Thymus (tissue), 11 donors: ENCODE measurements around the gene CHL1. TPM values are rescaled to one million over a fixed set of nuclear protein-coding genes. Genes with fewer than 3 reads are reported as not detected.

Experiments used
- DNase-seq, 9 donors: peaks; one replicate each; pipeline ENCODE4 v3.0.0-alpha.2; 2013; ENCODE audit warnings: low spot score in 9 of 9, low read depth in 6 of 9, missing footprints in 1 of 9
- H3K27ac ChIP-seq, 2 donors: one replicate each; pipeline ENCODE4 v1.5.1; 2013; ENCODE audit warnings: control low read depth in 1 of 2, low read depth in 1 of 2, low read length in 1 of 2, mild to moderate bottlenecking in 1 of 2, moderate library complexity in 1 of 2
- H3K27me3 ChIP-seq, 2 donors: one replicate each; pipeline ENCODE4 v1.5.1; 2013; ENCODE audit warnings: low read length in 1 of 2; ENCODE audit not compliant: control insufficient read depth in 2 of 2, insufficient read depth in 1 of 2
- H3K36me3 ChIP-seq, 2 donors: one replicate each; pipeline ENCODE4 v1.5.1; 2013; ENCODE audit warnings: low read length in 1 of 2, mild to moderate bottlenecking in 1 of 2, moderate library complexity in 1 of 2; ENCODE audit not compliant: control insufficient read depth in 2 of 2, insufficient read depth in 2 of 2
- H3K4me1 ChIP-seq, 2 donors: one replicate each; pipeline ENCODE4 v1.5.1; 2013; ENCODE audit warnings: low read length in 2 of 2; ENCODE audit not compliant: control insufficient read depth in 2 of 2, insufficient read depth in 2 of 2
- H3K4me3 ChIP-seq, 2 donors: one replicate each; pipeline ENCODE4 v1.5.1; 2013; ENCODE audit warnings: low read length in 2 of 2, control low read depth in 1 of 2, mild to moderate bottlenecking in 1 of 2
- H3K9me3 ChIP-seq, 2 donors: one replicate each; pipeline ENCODE4 v1.5.1; 2013; ENCODE audit warnings: low read length in 1 of 2, mild to moderate bottlenecking in 1 of 2; ENCODE audit not compliant: control insufficient read depth in 2 of 2, insufficient read depth in 1 of 2
- WGBS: extraction: QIAGEN DNeasy Blood & Tissue Kit; methylation state at CpG from one replicate; pipeline ENCODE4 v1.1.7; 2013; 5-methylcytosine and 5-hydroxymethylcytosine counted together
- polyA plus RNA-seq: library from polyadenylated mRNA; stranded (reverse); fragments of 200-250 nt; gene quantifications from one replicate; pipeline ENCODE4 v1.2.3, GENCODE V29; 2013
- total RNA-seq: library from RNA; stranded (reverse); fragments of 120-200 nt; gene quantifications from one replicate; pipeline ENCODE4 v1.2.4, GENCODE V29; 2013
- donor health status: healthy.

CHL1 gene
- total and polyA plus RNA-seq, 2 donors: 0.66 to 1.5 TPM

- 29% methylated on average over 1 of the region's 1 CpG for WGBS
- no peak overlapping the region for H3K27ac ChIP-seq
- H3K9me3 ChIP-seq: no peaks in the 10 kb centered on the region
- H3K4me3 ChIP-seq: no peak overlapping the region
- H3K27me3 ChIP-seq: no peaks in the 10 kb centered on the region
- DNase-seq: no peak
- no peaks in the 10 kb centered on the region for H3K4me1 ChIP-seq
- H3K36me3 ChIP-seq: no peaks in the 10 kb centered on the region
These were observed 177.9 kb downstream of the CHL1 start for GRCh38 chr3:374459-374858.

- no peaks in the 10 kb centered on the region for H3K36me3 ChIP-seq
- H3K27me3 ChIP-seq: no peaks in the 10 kb centered on the region
- H3K9me3 ChIP-seq: no peaks in the 10 kb centered on the region
- H3K4me3 ChIP-seq: no peak overlapping the region
- no peaks in the 10 kb centered on the region for H3K4me1 ChIP-seq
- no peak overlapping the region for H3K27ac ChIP-seq
- no peak for DNase-seq
- 30% methylated on average over 3 of the region's 3 CpGs for WGBS
These were observed 180.6 kb downstream of the CHL1 start for GRCh38 chr3:377158-377561.

- Histone ChIP-seq H3K27ac (no peak overlapping the region), H3K27me3 (no peaks in the 10 kb centered on the region), H3K9me3 (no peaks in the 10 kb centered on the region), H3K4me3 (no peak overlapping the region), H3K4me1 (no peaks in the 10 kb centered on the region), H3K36me3 (no peaks in the 10 kb centered on the region)
- no peak for DNase-seq
These were observed 184.2 kb downstream of the CHL1 start for GRCh38 chr3:380801-381200.

GRCh38 chr3:385151-385550 lies 188.6 kb downstream of the CHL1 start:
- DNase-seq: no peak
- Histone ChIP-seq H3K27me3 (no peaks in the 10 kb centered on the region), H3K4me3 (no peak overlapping the region), H3K36me3 (no peaks in the 10 kb centered on the region), H3K9me3 (no peaks in the 10 kb centered on the region), H3K27ac (no peak overlapping the region), H3K4me1 (no peaks in the 10 kb centered on the region)

- DNase-seq: no peak
- H3K4me1 ChIP-seq: no peaks in the 10 kb centered on the region
- no peak overlapping the region for H3K27ac ChIP-seq
- H3K4me3 ChIP-seq: no peak overlapping the region
- no peaks in the 10 kb centered on the region for H3K27me3 ChIP-seq
- 80% methylated on average over 4 of the region's 4 CpGs for WGBS
- no peaks in the 10 kb centered on the region for H3K9me3 ChIP-seq
- no peaks in the 10 kb centered on the region for H3K36me3 ChIP-seq
These were observed 198.2 kb downstream of the CHL1 start for GRCh38 chr3:394775-395174.

- no peaks in the 10 kb centered on the region for H3K4me1 ChIP-seq
- no peak overlapping the region for H3K27ac ChIP-seq
- H3K27me3 ChIP-seq: no peaks in the 10 kb centered on the region
- DNase-seq: no peak
- H3K9me3 ChIP-seq: no peaks in the 10 kb centered on the region
- no peak overlapping the region for H3K4me3 ChIP-seq
- no peaks in the 10 kb centered on the region for H3K36me3 ChIP-seq
- 92% methylated on average over 3 of the region's 3 CpGs for WGBS
These were observed 199.7 kb downstream of the CHL1 start for GRCh38 chr3:396293-396692.

GRCh38 chr3:399647-400046 lies 203.1 kb downstream of the CHL1 start:
- Histone ChIP-seq H3K4me1 (no peaks in the 10 kb centered on the region), H3K9me3 (no peaks in the 10 kb centered on the region), H3K27ac (no peak overlapping the region), H3K36me3 (no peaks in the 10 kb centered on the region), H3K27me3 (no peaks in the 10 kb centered on the region), H3K4me3 (no peak overlapping the region)
- 92% methylated on average over 6 of the region's 6 CpGs for WGBS
- no peak for DNase-seq

GRCh38 chr3:403826-404225 lies 207.3 kb downstream of the CHL1 start:
- Histone ChIP-seq H3K36me3 (no peaks in the 10 kb centered on the region), H3K27me3 (no peaks in the 10 kb centered on the region), H3K4me1 (no peaks in the 10 kb centered on the region), H3K4me3 (no peak overlapping the region), H3K9me3 (no peaks in the 10 kb centered on the region), H3K27ac (no peak overlapping the region)
- 86% methylated on average over 4 of the region's 4 CpGs for WGBS
- no peak for DNase-seq

GRCh38 chr3:409011-409410 lies 212.4 kb downstream of the CHL1 start:
- H3K36me3 ChIP-seq: no peaks in the 10 kb centered on the region
- no peak overlapping the region for H3K4me3 ChIP-seq
- no peaks in the 10 kb centered on the region for H3K27me3 ChIP-seq
- H3K27ac ChIP-seq: no peak overlapping the region
- H3K9me3 ChIP-seq: no peaks in the 10 kb centered on the region
- H3K4me1 ChIP-seq: no peaks in the 10 kb centered on the region
- WGBS: 79% methylated on average over 4 of the region's 4 CpGs
- no peak for DNase-seq

- no peaks in the 10 kb centered on the region for H3K27me3 ChIP-seq
- no peak overlapping the region for H3K4me3 ChIP-seq
- no peaks in the 10 kb centered on the region for H3K36me3 ChIP-seq
- DNase-seq: no peak
- H3K9me3 ChIP-seq: no peaks in the 10 kb centered on the region
- 54% methylated on average over 2 of the region's 2 CpGs for WGBS
- H3K27ac ChIP-seq: no peak overlapping the region
- no peaks in the 10 kb centered on the region for H3K4me1 ChIP-seq
These were observed 214.7 kb downstream of the CHL1 start for GRCh38 chr3:411226-411625.
